Subcutaneous adipose tissue (tissue), 4 donors: Measurements from ENCODE around the gene RAB6B. TPM values are rescaled to one million over a fixed set of nuclear protein-coding genes. Genes with fewer than 3 reads are reported as not detected.

ENCODE experiments used
- CTCF ChIP-seq: fragments of 450-650 bp; IDR thresholded peaks from one replicate; pipeline ENCODE4 v1.5.1; 2016; ENCODE audit warnings: low read depth, mild to moderate bottlenecking, control low read depth, antibody characterized with exemption, moderate library complexity
- total RNA-seq, 4 donors: library from RNA; depleted of rRNA; stranded (reverse); fragments of >200 nt; gene quantifications; one replicate each; pipeline ENCODE4 v1.1.0, GENCODE V29; 2016

The RAB6B gene
- total RNA-seq, 4 donors from 2014 or later = 5.5 to 14.2 (median 6.1) TPM

- TF ChIP-seq CTCF = no peak
These were observed 59.1 kb downstream of the RAB6B start for GRCh38 chr3:133836497-133837158.

GRCh38 chr3:133835961-133836360, 59.7 kb downstream of the RAB6B start:
- no peak for TF ChIP-seq CTCF

DNA sequence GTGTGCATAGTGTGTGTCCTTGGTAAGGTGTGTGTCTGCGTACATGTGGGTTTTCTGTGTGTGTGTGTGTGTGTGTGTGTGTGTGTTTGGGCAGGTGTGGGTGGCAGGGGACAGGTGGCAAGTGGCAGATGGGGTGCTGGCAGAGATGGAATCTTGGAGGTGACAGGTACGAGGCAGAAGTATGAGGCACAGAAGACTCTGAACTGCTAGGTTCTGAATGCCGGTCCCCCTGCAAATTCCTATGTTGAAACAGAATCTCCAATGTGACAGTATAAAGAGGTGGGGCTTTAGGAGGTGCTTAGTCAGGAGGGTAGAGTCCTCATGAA, 60.3 kb downstream of the RAB6B start:
- TF ChIP-seq CTCF = no peak

- TF ChIP-seq CTCF = no peak
These were observed 60.9 kb downstream of the RAB6B start for GRCh38 chr3:133834621-133835417.

DNA sequence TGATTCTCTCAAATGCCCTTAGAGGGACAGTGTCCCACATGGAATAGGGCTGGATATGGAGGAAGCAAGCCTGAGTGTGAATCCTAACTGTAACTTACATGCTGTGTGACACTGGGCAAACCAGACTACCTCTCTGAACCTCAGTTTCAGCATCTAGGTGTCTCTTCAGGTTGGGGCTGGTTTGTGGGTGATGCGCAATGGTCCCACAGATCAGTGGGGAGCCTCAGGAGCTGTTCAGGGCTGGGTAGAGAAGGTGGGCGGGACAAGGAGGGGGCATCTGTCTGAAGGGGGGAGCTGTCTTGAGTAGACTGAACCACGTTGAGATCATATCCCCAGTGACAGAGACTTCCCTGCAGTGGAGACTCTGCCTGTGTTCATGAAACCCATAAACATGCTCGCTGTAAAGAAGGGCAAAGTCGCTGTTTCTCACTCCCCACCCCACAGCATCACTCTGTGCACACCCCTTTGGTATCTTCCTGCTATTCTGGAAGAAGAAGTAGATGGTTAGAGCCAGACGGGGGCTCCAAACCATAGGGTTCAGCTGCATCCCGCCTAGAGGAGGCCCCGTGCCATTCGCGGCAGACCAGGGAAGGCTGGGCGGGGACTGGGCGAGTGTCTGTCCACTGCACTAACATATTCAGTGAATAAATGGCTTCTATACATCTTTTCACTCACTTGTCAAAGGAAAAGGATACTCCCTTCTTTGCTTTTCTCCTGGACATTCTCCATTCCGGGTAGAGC, 61.6 kb downstream of the RAB6B start:
- TF ChIP-seq CTCF = no peak

DNA sequence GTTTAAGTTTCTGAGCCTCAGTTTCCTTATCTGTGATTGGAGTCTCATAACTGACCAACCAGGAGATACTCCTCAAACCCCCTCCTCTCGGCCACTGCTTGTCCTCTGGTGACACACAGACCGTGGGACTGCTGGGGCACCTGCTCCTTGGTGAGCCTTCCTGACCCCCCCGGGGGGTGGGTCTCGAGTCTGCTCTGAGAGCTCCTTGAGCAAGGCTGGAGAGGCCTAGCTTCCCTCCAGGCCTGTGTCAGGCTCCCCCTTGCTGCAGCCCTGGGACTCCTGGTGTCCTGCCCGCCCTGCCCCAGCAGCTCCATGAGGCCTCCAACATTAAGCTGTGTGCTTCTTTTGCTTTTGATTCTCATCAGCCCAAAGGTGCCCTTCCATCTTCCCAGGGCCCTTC, 62.4 kb downstream of the RAB6B start:
- no peak for TF ChIP-seq CTCF

DNA sequence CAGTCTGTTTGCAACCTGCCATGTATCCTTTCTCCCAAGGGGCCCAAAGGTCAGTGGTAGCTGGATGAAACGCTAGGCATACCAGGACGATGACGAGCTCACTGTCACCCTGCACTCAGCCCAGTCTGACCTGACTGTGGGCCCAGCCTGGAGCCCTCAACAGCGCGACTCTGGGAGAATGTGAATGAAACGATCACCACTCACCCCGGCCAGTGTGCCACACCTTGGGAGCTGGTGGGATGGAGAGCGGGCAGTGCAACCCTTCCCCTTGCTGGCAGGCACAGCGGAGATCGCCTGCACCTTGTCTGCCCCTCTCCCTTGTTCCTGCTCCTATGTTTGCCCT, 62.9 kb downstream of the RAB6B start:
- no peak for TF ChIP-seq CTCF
